HG03378 (cell line): Measurements from ENCODE around the gene TBC1D30.
A peak's percentile ranks its signal among the peaks of the same experiment; 100 is the strongest.

Experiments used
- ATAC-seq: cut with Tn5 transposase; IDR thresholded peaks from one replicate; pipeline ENCODE4 v1.9.1; 2021; ENCODE audit warnings: mild to moderate bottlenecking, moderate library complexity; ENCODE audit not compliant: unreplicated experiment

The TBC1D30 gene

DNA sequence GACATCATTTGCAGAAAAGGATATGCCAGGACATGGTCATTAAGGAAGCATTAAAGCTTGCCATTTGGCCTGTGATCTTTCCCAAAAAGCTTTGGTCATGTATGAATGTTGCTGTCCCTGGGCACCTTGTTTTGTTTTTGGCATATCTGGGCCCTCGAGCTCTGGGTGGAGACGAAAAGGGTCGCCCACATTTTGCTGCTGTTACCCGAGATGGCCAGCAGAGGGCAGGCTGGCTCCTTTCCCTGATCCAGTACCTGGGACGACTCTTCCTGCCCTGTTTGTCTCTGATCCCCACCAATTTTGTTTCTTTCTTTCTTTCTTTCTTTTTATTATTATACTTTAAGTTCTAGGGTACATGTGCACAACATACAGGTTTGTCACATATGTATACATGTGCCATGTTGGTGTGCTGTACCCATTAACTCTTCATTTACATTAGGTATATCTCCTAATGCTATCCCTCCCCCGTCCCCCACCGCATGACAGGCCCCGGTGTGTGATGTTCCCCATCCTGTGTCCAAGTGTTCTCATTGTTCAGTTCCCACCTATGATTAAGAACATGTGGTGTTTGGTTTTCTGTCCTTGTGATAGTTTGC lies 22.2 kb upstream of the TBC1D30 start:
- ATAC-seq = peak; percentile 63

DNA sequence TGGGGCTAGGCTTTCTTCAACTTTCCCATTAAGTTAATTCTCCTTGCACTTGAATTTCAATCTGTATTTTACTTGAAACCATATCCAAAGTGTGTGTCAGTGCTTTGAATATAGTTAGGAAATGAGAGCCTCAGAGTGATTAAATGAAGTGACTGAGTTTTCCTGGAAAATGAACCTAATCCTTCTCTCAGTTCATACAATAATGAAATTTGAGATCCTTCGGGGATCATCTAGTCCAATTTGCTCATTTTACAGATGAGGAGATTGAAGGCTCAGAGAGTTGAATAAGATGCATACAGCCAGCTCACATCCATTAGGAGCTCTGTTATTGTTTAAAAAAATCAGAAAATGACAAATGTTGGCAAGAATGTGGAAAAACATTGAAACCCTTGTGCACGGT lies 18.3 kb upstream of the TBC1D30 start:
- ATAC-seq = no peak

DNA sequence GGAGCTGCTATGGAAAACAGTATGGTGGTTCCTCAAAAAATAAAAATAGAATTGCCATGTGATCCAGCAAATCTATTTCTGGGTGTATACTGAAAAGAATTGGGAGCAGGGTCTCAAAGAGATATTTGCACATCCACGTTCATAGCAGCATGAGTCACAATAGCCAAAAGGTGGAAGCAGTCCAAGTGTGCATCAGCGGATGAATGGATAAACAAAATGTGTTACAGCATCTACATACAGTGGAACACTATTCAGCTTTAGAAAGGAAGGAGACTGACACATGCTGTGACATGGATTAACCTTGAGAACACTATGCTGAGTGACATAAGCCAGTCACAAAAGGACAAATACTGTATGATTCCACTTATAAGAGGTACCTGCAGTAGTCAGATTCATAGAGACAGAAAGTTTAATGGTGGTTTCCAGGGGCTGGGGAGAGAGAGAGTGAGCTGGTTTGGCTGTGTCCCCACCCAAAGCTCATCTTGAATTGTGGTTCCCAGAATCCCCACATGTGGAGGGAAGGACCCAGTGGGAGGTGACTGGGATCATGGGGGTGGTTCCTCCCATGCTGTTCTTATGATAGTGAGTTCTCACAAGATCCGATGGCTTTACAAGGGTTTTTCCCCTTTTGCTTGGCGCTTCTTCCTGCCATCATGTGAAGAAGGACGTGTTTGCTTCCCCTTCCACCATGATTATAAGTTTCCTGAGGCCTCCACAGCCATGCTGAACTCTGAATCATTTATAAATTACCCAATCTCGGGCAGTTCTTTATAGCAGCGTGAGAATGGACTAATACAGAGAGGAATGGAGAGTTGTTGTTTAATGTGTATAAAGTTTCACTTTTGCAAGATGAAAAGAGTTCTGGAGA lies 17.6 kb upstream of the TBC1D30 start:
- no peak for ATAC-seq

DNA sequence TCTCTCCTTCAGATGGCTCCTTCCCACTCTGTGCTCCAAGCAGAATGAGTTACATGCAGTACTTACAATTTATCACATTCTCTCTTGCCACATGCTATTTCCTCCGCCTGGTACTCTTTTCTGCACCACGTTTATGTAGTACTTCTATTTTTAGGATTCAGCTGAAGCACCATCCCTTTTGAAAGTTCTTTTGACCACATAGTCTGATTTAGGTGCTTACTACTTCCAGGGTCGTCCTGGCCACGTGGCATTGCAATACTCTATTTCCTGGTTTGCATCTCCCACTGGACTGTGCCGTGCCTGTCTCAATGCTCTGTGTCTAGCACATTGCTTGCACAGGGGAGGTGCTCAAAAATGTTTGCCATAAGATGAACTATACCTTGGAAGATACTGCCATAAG lies 16.3 kb upstream of the TBC1D30 start:
- no peak for ATAC-seq

- no peak for ATAC-seq
These were observed 13.6 kb upstream of the TBC1D30 start for GRCh38 chr12:64810831-64811230.

- ATAC-seq = no peak
These were observed 10.7 kb upstream of the TBC1D30 start for GRCh38 chr12:64813723-64814122.

DNA sequence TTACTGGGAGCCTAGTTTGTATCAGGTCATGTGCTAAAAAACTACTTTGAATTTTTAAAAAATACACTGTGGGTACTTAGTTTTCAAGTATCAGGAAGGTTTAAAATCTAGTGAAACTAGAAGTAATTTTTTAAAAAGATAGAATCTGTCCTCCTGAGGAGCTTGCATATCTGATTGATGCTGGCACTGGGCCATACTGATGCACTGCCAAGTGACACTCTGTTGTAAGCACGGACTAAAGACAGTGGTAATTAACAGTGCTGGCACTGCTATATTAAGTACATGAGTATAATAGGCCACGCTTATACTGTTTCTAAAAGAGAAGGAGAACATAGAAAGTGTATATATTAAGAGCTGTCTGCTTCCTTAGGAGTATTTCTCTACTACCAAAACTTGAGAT lies 10.0 kb upstream of the TBC1D30 start:
- ATAC-seq = no peak

DNA sequence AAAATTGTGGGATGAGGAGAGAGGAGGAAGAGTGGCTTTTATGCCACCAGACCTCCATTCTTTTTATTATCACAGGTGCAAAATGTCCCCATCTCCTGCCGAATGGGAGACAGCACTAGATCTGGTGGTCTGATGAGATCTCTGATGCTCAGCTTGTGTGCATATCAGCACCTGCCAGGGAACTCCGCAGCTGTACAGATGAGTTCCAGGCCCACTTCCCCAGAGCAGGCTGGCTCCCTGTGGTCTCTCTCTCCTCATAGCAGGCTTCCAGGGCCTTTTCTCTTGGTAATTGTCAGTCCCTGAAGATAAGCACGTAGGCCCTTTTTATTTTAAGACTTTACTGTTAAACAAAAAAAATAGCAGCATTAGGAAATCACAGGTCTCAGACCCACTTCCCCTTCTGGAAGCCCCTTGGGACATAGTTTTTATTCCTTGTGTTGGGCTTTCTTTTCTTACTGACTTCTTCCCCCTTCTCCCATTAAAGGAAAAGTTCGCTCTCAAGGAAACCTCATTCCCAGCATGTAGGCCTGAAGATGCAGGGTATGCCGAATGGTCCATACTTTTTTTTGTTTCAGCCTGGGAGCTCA lies 4.5 kb upstream of the TBC1D30 start:
- no peak for ATAC-seq

GRCh38 chr12:64820593-64820992 lies 3.9 kb upstream of the TBC1D30 start:
- no peak for ATAC-seq

GRCh38 chr12:64821116-64821630 lies 3.3 kb upstream of the TBC1D30 start:
- no peak for ATAC-seq

- no peak for ATAC-seq
These were observed 332 bp upstream of the TBC1D30 start for GRCh38 chr12:64824130-64824499.

DNA sequence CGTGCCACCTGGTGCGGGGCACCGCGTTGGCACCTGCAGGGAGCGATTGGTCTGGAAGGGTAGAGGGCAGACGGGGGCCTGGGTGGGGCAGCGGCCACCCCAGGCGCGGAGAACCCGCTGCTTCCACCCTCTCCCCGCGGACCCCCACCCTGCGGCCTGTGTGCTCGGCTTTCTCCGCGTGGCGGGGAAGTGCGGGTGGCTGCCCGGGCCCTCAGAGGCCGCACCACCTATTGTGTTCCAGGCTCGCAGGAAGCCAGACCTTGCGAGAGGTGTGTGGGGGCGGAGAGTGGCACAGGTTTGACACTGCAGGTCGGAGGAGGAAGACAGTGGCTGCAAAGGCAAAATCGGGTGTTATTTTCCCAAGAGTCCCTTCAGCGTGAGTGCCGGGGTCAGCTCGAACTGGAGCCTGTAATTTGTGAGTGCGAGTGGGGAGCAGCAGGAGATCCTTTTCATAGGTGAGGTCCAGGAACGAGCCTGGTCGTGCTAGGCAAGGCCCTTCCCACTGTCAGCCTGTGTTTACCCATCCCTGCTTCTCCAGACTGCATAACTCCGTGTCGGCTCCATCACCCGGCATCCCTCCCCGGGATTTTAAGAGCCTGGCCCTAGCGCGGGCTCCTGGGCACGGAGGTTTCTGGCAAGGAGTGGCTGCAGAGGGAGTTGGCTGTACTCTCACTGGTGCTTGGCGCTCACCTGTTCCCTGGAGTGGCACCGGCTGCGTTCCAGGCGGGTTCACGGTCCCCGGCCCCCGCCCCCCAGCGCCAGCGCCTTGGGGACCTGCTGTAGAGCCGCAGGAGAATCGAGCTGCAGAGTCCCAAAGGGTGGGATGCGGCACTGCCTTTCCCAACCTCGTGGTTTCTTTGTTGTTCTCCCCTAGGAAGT lies 935 bp downstream of the TBC1D30 start:
- ATAC-seq = no peak

- ATAC-seq = peak; percentile 58
These were observed 1.8 kb downstream of the TBC1D30 start for GRCh38 chr12:64826234-64826633.

DNA sequence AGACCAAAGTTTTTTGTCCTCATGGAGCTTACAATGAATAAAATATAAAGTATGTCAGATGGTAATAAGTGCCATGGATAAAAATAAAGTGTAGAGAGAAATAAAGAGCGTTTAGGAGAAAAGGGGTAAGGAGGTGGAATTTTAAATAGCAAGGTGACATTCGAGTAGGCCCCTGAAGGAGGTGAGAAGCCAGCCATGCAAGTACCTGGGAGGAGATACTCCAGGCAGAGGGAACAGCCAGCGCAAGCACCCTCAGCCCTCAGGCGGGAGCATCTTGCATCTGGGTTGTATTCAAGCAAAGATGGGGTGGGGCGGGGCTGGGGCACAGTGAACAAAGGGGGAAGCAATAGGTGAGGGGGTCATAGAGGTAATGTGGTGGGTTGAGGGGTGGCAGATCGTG lies 4.3 kb downstream of the TBC1D30 start:
- ATAC-seq = no peak

DNA sequence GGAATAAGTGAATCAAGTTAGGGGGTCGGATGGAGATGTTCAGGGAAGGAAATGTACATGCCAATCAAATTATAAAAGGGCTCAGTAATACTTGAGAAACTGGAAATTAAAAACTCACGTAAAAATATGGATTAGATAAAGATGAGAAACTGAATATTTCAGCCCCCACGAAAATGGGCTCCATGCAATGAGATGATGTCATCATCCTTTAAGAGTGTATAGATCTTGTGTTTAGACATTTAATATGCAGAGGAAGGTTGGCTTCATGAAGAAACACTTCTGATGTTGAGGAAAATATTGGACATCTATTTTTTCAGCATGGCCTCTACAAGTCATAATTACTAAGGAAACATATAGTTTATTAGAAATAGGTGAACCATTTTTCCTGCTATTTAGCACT lies 9.5 kb downstream of the TBC1D30 start:
- no peak for ATAC-seq

DNA sequence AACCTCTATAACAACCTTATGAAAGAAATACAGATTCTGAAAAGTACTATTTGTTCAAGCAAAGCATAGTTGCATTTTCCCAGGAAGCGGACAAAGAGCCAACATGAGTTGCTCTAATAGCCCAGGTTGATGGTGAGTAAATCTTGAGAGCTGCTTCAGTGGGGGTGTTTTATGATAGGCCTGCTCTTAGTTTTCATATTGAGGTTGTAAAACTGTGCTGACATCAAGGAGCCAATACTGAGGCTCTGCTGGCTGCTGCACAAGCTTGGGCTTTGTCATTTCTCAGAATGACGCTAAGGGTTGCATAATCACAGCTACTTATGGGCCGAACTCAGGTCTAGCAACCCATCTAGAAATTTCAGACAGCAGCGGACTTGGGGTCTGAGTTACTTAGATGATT lies 11.5 kb downstream of the TBC1D30 start:
- no peak for ATAC-seq

DNA sequence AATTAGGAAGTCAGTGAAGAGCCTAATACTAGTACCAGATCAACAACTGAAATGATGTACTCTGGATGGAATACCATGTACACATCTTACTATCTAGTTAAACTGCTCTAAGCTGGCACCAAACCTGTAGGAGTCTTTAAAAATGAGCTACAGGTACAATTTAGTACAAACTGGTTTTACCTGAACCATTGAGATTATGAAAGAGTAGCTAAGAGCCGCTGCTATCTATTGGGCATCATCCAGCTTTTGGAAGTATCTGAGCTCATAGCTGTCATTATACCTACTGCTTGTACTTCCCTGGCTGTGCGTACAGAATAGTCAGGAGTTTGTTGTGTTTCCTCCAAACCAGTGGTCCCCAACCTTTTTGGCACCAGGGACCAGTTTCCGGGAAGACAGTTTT lies 12.4 kb downstream of the TBC1D30 start:
- ATAC-seq = no peak

GRCh38 chr12:64837427-64837826 lies 13.0 kb downstream of the TBC1D30 start:
- ATAC-seq = no peak

DNA sequence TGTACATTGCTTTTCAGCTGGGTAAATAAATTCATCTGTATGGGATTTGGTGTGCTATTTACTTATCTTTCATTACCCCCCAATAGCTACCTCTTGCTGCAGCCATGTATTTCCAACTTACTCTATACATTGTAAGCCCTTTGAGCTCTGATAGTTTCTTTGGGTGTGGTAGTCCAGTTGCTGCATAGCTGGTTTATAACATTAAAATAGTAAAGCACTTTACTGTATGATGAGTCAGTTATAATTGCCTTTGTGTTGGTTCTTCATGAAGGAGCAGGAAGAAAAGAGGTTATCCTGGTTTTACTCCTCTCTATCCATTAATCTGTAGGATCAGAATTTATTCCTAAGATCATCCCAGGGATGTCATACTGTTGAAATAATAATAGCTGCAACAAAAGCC lies 15.7 kb downstream of the TBC1D30 start:
- no peak for ATAC-seq

DNA sequence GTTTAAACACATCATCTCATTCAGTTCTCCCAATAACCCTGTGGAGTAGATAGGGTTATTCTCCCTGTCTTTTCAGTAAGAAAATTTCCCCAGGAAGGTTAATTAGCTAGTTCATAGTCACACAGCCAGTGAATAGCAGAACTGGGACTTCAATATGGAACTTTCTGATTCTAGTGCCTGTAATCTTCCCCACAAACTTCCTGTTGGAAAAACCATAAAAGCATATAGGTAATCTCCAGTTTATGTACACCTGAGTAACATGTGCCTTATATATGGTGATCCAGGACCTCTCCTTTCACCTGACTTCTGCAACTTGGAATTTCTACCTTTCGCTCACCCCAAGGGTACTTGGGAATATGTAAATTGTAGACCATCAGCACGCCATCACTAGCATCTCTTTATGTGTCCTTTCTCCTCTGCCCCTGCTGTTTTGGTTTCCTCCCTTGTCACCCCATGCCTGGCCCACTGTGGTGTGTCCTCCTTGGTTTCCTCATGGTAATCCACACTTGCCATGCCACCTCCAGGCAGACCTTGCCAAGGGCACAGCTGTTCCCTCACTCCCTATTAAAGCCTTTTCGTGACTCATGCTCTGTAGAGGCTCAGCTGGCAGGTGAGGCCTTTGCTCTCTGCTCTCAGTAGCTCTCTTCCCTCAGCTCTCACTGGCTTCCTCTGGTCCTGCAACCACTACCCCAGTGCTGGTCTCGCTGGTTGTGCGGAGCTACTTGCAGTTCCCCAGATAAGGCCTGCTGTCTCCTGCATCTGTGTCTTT lies 16.7 kb downstream of the TBC1D30 start:
- ATAC-seq = no peak
